ENCODE measurements around the gene TBC1D8. TPM values are rescaled to one million over a fixed set of nuclear protein-coding genes. Genes with fewer than 3 reads are reported as not detected.
A peak's percentile ranks its signal among the peaks of the same experiment; 100 is the strongest.

The TBC1D8 gene
- total and polyA plus RNA-seq, 2 of the 13 experiments (the other 11 are each of a cell fraction or from before 2014, with no cell fraction given), result 45.1 to 95.4 TPM

DNA sequence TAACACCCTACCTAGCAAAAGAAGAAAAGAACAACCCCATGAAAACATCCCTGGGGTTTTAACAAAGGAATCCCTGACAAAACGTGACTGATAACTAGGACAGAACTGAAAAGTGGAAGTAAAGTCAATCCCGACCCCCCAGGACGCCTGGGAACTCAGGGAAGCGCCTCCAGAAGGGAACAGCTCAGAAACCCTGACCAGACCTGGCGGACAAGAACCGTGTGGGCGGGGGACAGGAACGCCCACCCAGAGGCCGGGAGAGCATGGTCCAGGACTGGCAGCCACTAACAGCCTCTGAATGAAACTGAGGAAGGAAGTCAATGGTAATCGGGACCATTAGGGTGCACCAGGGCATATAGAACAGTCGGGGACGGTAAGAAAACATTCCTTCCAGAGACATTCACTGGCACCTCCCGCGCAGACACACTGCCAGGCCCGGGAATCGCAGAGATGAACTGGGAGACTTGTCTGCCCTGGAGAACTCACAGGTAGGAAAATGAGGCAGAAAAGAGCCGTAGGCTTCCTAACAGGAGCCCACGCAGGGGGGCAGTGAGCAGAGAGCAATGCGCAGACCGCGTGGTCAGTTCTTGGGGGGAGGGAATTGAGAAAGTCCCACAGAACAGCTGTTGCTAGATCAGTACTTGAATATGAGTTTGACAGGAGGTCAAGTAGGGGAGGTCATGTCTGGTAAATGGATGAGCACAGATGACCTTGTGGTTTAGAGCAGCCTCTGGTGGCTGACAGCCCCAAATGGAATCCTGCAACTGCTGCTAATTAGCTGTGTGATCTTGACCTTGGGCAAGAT, 1.3 kb upstream of the TBC1D8 start (continued):
- TF ChIP-seq TBL1XR1 (IDR thresholded peaks at IDR 0.05; ENCODE audit: borderline replicate concordance, low read length, partially characterized antibody) (peak; percentile 24), NFKB2 (CRISPR knock-in tag; IDR thresholded peaks at IDR 0.05; ENCODE audit: borderline replicate concordance) (peak; percentile 55; the same call in 1 of the 2 replicates), STAT5B (CRISPR knock-in tag; IDR thresholded peaks at IDR 0.05) (peak; percentile 53; the same call in 1 of the 2 replicates), MAF1 (CRISPR knock-in tag; IDR thresholded peaks at IDR 0.05; ENCODE audit: borderline replicate concordance) (0 out of 2 replicates have a peak, but pooled peaks have one; percentile 63), ZNF331 (CRISPR knock-in tag; IDR thresholded peaks at IDR 0.05) (peak; percentile 72; the same call in 1 of the 2 replicates), MAZ (IDR thresholded peaks at IDR 0.05; ENCODE audit: borderline replicate concordance, low read depth, low read length) (0 out of 2 replicates have a peak, but pooled peaks have one; percentile 15), MAZ (CRISPR knock-in tag; IDR thresholded peaks at IDR 0.05; ENCODE audit: low read depth) (no peak; the same call in 1 of the 2 replicates), SP1 (IDR thresholded peaks at IDR 0.05) (no peak), SP1 (CRISPR knock-in tag; IDR thresholded peaks at IDR 0.05) (0 out of 2 replicates have a peak, but pooled peaks have one; percentile 13), NAIF1 (CRISPR knock-in tag; IDR thresholded peaks at IDR 0.05; ENCODE audit: borderline replicate concordance) (0 out of 2 replicates have a peak, but pooled peaks have one; percentile 50), SMAD9 (CRISPR knock-in tag; IDR thresholded peaks at IDR 0.05) (no peak), ZBTB40 (IDR thresholded peaks at IDR 0.05) (no peak), ZBTB40 (CRISPR knock-in tag; IDR thresholded peaks at IDR 0.05) (peak; percentile 15; the same call in 1 of the 2 replicates)
- TF ChIP-seq, protein P1, sequence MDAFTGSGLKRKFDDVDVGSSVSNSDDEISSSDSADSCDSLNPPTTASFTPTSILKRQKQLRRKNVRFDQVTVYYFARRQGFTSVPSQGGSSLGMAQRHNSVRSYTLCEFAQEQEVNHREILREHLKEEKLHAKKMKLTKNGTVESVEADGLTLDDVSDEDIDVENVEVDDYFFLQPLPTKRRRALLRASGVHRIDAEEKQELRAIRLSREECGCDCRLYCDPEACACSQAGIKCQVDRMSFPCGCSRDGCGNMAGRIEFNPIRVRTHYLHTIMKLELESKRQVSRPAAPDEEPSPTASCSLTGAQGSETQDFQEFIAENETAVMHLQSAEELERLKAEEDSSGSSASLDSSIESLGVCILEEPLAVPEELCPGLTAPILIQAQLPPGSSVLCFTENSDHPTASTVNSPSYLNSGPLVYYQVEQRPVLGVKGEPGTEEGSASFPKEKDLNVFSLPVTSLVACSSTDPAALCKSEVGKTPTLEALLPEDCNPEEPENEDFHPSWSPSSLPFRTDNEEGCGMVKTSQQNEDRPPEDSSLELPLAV (CRISPR knock-in tag; conservative IDR thresholded peaks at IDR 0.05; ENCODE audit: low read depth), result no peak
- TF ChIP-seq, protein P2, sequence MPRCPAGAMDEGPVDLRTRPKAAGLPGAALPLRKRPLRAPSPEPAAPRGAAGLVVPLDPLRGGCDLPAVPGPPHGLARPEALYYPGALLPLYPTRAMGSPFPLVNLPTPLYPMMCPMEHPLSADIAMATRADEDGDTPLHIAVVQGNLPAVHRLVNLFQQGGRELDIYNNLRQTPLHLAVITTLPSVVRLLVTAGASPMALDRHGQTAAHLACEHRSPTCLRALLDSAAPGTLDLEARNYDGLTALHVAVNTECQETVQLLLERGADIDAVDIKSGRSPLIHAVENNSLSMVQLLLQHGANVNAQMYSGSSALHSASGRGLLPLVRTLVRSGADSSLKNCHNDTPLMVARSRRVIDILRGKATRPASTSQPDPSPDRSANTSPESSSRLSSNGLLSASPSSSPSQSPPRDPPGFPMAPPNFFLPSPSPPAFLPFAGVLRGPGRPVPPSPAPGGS (CRISPR knock-in tag; IDR thresholded peaks at IDR 0.05), result 0 out of 2 replicates have a peak, but pooled peaks have one; percentile 63

All from HepG2 (cell line).